Natural killer cell treated with Interleukin-12 subunit alpha and Interleukin-12 subunit beta and Interleukin-15 and Interleukin-18, amount 100 ng/mL, for 72 hours (primary cell): ENCODE results near the gene ACOXL. TPM values are rescaled to one million over a fixed set of nuclear protein-coding genes. Genes with fewer than 3 reads are reported as not detected.

Experiments
- ATAC-seq, 2 donors: fragments of 150-1000 bp; cut with Tn5 transposase in 1 of 2; sonication (Bioruptor Pico), chemical (Tn5 transposase) in 1 of 2; 2 replicates each; pipeline ENCODE4 v1.10.0; 2021
- DNase-seq: peaks from one replicate; pipeline ENCODE4 v3.0.0; 2022; ENCODE audit warnings: low spot score
- H3K27ac Mint-ChIP-seq, 2 donors: 1 replicate in 1 of 2; 2 replicates in 1 of 2; pipeline ENCODE4 v1.8.0; 2022; ENCODE audit warnings: mixed read lengths in 2 of 2, mild to moderate bottlenecking in 1 of 2, moderate library complexity in 1 of 2
- H3K27me3 Mint-ChIP-seq, 2 donors: 1 replicate in 1 of 2; 2 replicates in 1 of 2; pipeline ENCODE4 v1.8.0; 2022; ENCODE audit warnings: mixed read lengths in 2 of 2
- H3K36me3 Mint-ChIP-seq: one replicate; pipeline ENCODE4 v1.8.0; 2022; ENCODE audit warnings: mixed read lengths
- H3K4me1 Mint-ChIP-seq, 2 donors: 1 replicate in 1 of 2; 2 replicates in 1 of 2; pipeline ENCODE4 v1.8.0; 2022; ENCODE audit warnings: low read depth in 2 of 2, mixed read lengths in 2 of 2, mild to moderate bottlenecking in 1 of 2
- H3K4me3 Mint-ChIP-seq: one replicate; pipeline ENCODE4 v1.8.0; 2022; ENCODE audit warnings: mixed read lengths
- H3K9me3 Mint-ChIP-seq: 2 replicates; pipeline ENCODE4 v1.8.0; 2022; ENCODE audit warnings: mixed read lengths
- total RNA-seq, 2 donors: library from RNA; stranded (reverse); gene quantifications; one replicate each; pipeline ENCODE4 v1.2.3, GENCODE V29; 2022

ACOXL gene
- total RNA-seq, 2 donors from 2014 or later = 1.4 to 2.5 TPM

DNA sequence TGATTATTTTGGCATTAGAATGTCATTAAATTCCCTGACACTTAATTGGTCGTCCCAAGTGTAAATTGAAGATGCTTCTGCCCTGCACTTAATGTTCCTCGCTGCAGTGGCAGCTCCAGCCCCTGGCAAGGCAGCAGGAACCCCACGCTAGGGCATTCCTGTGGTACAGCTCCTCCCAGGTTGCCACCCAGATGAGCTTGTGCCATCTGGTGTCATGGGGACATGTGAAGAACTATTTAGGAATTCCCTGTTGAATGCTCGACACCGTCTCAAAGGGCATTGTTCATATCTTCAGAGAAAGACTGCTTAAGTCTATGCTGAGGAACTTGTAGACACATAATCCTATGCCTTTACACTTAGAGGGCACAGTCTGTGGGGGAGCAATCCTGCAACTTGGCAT is 427.3 kb downstream of the ACOXL start:
- H3K9me3 Mint-ChIP-seq = no peaks in the 10 kb centered on the region
- ATAC-seq (no peak), DNase-seq (no peak)
- peaks cover 32 to 33% of the 10 kb centered on the region in 2 donors for H3K4me1 Mint-ChIP-seq
- H3K27me3 Mint-ChIP-seq = no peaks in the 10 kb centered on the region
- peak overlapping the region in 1 of 2 donors; percentile 67 for H3K27ac Mint-ChIP-seq
- peaks cover 5% of the 10 kb centered on the region for H3K36me3 Mint-ChIP-seq
- H3K4me3 Mint-ChIP-seq = no peak overlapping the region

DNA sequence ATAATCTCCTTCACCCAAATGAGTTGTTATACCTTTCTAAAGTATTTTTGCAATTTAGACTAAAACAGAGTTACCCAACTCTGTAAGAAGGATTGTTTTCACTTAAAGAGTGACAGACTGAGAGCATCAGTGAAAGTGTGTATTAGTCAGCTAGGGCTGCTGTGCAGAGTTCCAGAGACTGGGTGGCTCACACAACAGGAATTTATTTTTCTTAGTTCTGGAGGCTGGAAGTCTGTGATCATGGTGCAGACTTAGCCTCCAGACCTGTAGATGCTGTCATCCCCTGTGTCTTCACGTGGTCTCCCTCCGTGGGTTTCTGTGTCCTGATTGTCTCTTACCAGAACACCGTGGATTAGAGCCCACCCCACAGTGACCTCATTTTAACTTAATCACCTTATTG is 428.4 kb downstream of the ACOXL start:
- H3K27ac Mint-ChIP-seq = no peak overlapping the region
- no peak overlapping the region for H3K4me3 Mint-ChIP-seq
- ATAC-seq = no peak
- peaks cover 29 to 33% of the 10 kb centered on the region in 2 donors for H3K4me1 Mint-ChIP-seq
- no peaks in the 10 kb centered on the region for H3K9me3 Mint-ChIP-seq
- no peak for DNase-seq
- H3K36me3 Mint-ChIP-seq = peaks cover 11% of the 10 kb centered on the region
- no peaks in the 10 kb centered on the region for H3K27me3 Mint-ChIP-seq

DNA sequence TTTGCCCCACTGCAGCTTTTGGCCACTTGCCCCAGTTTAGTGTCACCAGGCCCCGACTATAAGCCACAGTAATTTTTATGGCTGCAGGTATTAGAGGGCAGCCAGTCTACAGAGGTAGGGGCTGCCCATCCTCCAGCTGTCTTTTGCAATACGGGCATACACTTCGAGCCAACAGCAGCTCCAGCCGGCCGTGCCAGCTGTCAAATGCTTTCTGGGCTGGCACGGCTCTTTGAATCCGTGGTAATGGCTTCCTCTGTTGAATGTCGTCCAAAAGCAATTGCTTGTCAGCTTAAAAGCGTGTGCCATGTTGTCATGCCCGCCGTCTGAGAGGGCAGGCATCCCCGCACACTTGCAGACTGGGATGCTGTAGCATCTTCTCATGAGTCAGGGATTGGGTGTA is 429.6 kb downstream of the ACOXL start:
- Mint-ChIP-seq H3K9me3 (no peaks in the 10 kb centered on the region), H3K36me3 (peaks cover 7% of the 10 kb centered on the region), H3K4me1 (peaks cover 27 to 28% of the 10 kb centered on the region in 2 donors), H3K4me3 (no peak overlapping the region), H3K27ac (no peak overlapping the region), H3K27me3 (no peaks in the 10 kb centered on the region)
- DNase-seq = no peak
- no peak for ATAC-seq

DNA sequence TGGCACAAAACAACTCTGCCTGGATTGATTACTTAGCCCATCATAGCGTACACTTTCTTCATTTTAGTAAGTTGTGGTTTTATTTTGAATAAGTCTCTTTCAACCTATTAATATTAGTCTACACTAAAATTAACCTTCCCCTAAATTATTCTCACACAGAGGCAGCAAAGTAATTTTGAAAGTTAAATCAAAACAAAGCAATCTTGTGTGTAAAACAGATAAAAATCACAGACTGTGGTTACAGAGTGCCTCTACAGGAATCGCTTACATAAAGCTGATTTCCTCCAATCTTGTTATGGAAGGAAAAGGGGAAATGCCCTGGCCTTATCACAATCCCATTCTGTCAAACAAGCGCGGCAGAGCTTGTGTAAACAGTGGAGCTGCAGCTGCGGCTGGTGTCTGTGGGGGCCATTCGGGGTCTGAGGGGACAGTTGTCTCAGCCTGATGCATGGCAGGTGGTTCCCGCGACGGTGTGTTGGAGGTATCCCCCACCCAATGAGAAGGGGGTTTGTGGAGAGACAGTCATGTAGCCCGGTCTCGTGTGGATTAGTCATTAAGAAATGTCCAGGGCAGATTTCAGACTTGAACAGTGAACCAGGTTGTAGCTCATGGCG is 430.5 kb downstream of the ACOXL start:
- no peak for DNase-seq
- peak in 1 of 2 donors; percentile 47 for ATAC-seq
- Mint-ChIP-seq H3K9me3 (no peaks in the 10 kb centered on the region), H3K4me1 (peaks cover 22 to 29% of the 10 kb centered on the region in 2 donors), H3K27ac (no peak overlapping the region), H3K36me3 (peaks cover 7% of the 10 kb centered on the region), H3K4me3 (no peak overlapping the region), H3K27me3 (no peaks in the 10 kb centered on the region)

DNA sequence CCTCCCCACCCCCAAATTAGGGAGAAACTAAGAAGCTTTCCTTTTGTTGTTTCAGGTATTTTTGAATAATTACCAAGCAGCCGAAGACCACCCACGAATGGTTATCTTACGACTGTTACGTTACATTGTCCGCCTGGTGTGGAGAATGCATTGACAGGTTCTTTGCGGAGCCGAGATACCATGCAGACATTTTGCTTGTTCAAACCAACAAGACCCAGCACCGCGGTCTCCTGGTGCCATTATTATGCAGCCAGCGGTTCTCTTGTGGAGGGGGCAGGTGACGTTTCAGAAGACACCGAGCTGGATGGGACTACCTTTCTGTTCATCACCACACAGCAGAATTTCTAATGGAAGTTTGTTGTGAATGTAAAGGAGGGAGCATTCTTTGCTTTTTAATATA is 431.7 kb downstream of the ACOXL start:
- Mint-ChIP-seq H3K27me3 (no peaks in the 10 kb centered on the region), H3K36me3 (peaks cover 7% of the 10 kb centered on the region), H3K4me1 (peaks cover 34% of the 10 kb centered on the region in 2 donors), H3K27ac (no peak overlapping the region), H3K9me3 (no peaks in the 10 kb centered on the region), H3K4me3 (no peak overlapping the region)
- DNase-seq (no peak), ATAC-seq (no peak)

DNA sequence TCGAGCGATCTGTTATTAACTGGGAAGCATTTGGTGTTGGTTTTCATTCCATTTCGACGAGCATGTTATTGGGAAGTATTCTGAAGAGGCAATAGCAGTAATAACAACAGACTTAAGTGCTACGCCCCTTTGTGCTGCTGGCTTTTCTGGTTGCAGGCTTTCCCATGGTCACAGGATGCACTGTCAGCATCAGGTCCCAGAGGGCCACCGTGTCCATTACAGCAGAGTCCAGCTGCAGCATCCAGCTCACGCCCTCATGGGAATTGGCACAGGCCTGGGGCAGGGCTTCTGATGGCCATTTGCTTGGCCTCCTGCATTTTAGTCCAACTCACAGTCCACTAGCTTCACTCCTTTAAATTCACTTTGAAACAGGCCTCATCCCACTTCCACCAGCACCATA is 432.7 kb downstream of the ACOXL start:
- no peak for ATAC-seq
- Mint-ChIP-seq H3K27me3 (no peaks in the 10 kb centered on the region), H3K36me3 (peaks cover 7% of the 10 kb centered on the region), H3K4me3 (no peak overlapping the region), H3K9me3 (no peaks in the 10 kb centered on the region), H3K4me1 (peaks cover 30 to 36% of the 10 kb centered on the region in 2 donors), H3K27ac (no peak overlapping the region)
- DNase-seq = no peak

DNA sequence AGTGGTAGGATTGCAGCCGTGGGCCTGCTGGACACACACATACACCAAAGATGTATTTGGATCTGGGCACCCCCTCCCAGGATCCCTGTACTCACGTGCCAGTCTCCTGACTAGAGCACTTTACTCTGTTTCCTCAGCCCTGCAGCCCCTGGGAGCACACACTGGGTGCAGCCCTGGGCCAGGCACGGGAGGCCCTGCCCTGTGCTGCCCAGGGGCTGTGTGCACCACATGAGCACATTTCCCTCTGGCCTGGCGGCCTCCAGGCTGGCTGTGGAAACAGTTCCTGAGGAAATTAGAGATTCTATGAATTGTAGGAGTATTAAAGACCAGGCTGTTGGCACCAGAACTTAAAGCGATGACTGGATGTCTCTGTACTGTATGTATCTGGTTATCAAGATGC is 433.7 kb downstream of the ACOXL start:
- Mint-ChIP-seq H3K27me3 (peaks cover 0 to 2% of the 10 kb centered on the region in 2 donors), H3K27ac (no peak overlapping the region), H3K36me3 (peaks cover 7% of the 10 kb centered on the region), H3K9me3 (no peaks in the 10 kb centered on the region), H3K4me1 (peaks cover 24 to 30% of the 10 kb centered on the region in 2 donors), H3K4me3 (no peak overlapping the region)
- DNase-seq = no peak
- ATAC-seq = no peak

DNA sequence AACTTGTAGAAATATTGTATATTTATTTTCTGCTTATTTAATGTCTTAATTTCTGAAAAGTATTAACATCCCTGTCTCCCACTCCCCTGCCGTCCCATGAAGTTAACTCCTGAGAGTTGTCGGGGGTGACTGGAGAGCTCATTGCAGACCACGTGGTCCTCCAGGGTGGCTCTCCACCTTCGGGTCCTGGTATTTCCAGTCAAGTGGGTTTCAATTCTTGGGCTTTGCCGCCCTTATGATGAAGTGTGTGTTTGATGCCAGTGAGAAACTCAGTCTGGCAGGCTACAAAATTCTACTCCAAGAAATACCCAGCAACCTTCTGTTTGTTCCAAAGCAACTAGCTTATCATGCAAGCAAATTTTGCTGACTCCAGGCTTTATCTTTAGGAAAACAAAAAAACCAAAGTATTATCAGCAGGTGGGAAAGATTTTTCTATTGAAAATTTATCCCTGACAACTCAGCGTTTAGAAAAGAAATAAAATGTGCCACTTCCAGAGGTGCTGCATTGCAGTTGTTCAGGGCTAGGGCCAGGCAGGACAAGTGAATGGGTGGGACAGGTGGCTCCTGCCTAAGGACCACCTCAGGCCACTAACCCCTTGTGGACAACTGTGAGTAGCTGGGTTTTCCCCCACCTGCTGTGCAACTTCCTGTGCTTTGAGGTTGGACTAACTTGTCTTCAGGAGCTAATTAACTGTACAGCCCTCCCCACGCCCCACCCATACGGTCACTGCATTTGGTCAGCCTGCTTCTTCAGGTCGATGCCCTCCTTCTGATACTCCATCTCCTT is 434.9 kb downstream of the ACOXL start:
- peak; percentile 50 to 61 for ATAC-seq
- no peak overlapping the region for H3K4me3 Mint-ChIP-seq
- H3K36me3 Mint-ChIP-seq = peaks cover 7% of the 10 kb centered on the region

DNA sequence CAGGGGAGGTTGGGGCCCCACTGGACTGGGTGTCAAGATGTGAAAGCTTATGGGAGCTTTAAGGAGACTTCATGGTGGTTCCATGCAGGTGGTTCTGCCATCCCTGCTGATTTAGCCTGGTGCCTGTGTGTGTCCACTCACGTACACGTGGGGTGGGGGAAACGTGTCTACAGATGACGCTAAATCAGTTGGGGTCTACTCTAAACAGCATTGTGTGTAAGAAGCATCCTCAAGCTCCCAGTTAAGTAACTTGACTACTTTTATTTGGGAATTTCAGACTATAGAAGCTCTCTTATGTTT is 435.4 kb downstream of the ACOXL start:
- H3K36me3 Mint-ChIP-seq = peaks cover 7% of the 10 kb centered on the region
- no peak overlapping the region for H3K4me3 Mint-ChIP-seq
- H3K27me3 Mint-ChIP-seq = peaks cover 6 to 10% of the 10 kb centered on the region in 2 donors
- H3K4me1 Mint-ChIP-seq = peaks cover 21 to 24% of the 10 kb centered on the region in 2 donors
- H3K27ac Mint-ChIP-seq = no peak overlapping the region
- ATAC-seq (no peak), DNase-seq (no peak)
- no peaks in the 10 kb centered on the region for H3K9me3 Mint-ChIP-seq

More for the DNA sequence above, 434.9 kb downstream of the ACOXL start:
- Mint-ChIP-seq H3K4me1 (peaks cover 27 to 30% of the 10 kb centered on the region in 2 donors), H3K27me3 (peaks cover 6 to 10% of the 10 kb centered on the region in 2 donors), H3K27ac (no peak overlapping the region), H3K9me3 (no peaks in the 10 kb centered on the region)
- no peak for DNase-seq

Other genes with a start within 250 kb of the ACOXL start
- 10 to 100 TPM; 16.6 to 28.7 TPM for gene RGPD6, start 155.4 kb upstream of the ACOXL start, total RNA-seq
- 100 to 1,000 TPM in 1 of 2 donors, 10 to 100 TPM in 1; 45.2 to 103 TPM for gene BUB1, start 54.5 kb upstream of the ACOXL start, total RNA-seq